Embryonic facial prominence (tissue), 1 donor: ENCODE measurements around the gene E2F8.
"Not testable (repeated sequence)": the region's sequence is repeated elsewhere in the genome, so short reads cannot be mapped to it uniquely, and the experiment has no call there.

Experiments
- DNase-seq: peaks from one replicate; pipeline ENCODE4 v3.0.0-alpha.2; 2016; ENCODE audit errors: extremely low spot score

E2F8 gene

DNA sequence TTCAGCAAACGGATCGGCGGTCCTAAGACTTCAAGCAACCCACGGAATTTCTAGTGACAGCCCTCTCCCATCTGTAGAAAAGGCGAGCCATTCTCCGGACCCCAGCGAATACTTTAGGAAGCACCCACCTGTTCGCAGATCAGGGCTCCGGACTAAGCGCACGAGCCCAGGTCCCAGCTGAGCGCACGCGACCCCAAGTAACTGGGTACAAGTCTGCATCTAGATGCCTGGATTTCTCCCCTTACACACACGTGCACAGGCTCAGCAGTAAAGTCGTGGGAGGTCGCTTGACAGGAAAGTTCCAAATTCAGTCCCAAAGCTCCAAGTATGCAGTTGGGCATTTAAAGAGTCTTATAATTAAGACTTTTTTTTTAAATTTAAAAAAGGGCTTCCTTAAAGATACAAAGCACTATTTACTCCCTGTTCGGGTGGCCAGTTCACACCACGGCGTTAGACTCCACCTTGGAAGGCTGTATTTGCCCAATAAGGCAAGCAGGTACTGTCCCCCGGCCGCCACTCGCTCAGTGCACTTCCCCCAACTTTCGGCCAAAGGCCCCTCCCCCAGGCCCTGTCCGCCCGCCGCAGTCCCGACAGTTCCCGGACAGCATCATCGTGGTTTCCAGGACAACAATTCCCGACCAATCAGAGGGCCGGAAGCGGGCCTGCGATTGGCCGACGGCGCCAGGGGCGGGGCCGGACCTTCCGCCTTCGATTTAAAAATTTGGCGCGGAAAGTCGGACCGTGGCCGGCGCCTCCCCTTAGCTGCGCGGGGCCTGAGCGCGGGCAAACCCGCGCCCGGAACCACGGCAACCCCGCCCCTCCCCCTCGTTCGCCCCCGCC lies at the start of gene E2F8:
TSS of gene E2F8 (minus strand) at position 526 of the 840 bp plus-strand sequence. CDS start 824 bp downstream, outside the sequence.
- peak; percentile 81 for DNase-seq

DNA sequence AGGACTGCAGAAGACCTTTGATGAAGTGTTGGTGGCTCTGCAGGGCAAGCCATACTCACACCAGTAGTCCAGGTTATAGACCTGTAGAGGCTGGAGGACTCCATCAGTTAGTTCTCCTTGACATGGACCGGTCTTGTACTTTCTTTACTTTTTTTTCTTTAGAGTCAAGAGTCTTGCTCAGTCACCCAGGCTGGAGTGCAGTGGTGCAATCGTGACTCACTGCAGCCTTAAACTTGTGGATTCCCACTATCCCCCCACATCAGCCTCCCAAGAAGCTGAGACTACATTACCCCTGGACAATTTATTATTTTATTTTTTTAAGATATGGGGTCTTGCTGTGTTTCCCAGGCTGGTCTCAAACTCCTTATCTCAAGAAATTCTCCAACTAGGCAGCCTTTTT lies 49.6 kb upstream of the E2F8 start:
- no peak for DNase-seq

- no peak for DNase-seq
Observed at GRCh38 chr11:19288256-19288655, 47.5 kb upstream of the E2F8 start.

GRCh38 chr11:19286411-19286810 lies 45.7 kb upstream of the E2F8 start:
- DNase-seq, result no peak

DNA sequence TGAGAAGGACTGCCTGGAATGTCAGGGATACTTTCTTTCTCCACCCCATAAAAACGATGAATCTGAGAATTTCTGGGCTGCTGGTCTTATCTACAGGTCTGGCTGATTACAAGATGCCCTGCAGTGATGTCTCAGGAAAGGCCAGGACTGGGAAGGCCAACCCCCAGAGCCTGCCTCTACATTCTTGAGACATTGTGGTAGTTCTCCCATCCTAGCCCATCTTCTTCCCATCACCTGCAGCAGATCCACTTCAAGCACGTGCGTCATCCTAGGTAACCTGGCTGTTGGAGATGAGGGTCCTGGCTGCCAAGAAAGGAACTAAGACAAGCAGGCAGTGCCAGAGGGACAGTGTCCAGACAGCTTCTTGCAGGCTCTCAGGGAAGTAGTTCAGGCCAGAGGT lies 44.1 kb upstream of the E2F8 start:
- no peak for DNase-seq

- DNase-seq, result no peak
Observed at GRCh38 chr11:19283991-19284390, 43.2 kb upstream of the E2F8 start.

GRCh38 chr11:19281555-19281954 lies 40.8 kb upstream of the E2F8 start:
- no peak for DNase-seq

DNA sequence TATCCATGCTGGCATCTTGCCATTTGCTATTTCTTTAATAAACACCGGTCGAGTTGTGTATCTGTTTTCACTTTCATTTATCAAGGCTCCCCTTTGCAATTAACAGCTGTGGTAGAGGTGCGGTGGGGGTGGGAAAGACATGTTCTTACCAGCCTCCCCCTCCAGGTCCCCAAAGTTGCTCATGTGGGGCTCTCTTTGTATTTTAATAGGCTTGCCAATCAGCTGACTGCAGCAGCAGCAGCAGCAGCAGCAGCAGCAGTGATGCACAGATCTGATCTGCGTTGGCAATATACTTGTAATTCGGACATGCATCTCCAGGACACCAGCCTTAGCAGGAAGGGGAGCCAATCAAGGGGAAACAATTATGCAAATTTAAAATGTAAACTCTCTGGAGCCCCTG lies 40.3 kb upstream of the E2F8 start:
- DNase-seq, result no peak

DNA sequence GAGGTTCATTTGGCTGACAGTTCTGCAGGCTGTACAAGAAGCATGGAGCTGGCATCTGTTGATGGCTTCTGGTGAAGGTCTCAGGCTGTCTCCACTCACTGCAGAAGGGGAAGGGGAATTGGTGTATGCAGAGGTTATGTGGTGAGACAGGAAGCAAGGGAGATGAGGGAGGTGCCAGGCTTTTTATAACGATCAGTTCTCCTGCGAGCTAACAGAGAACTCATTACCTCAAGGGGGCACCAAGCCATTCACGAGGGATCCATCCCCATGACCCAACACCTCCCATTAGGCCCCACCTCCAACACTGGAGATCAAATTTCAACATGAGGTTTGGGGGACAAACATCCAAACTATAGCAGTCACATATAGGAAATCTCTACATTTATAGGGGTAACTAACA lies 38.7 kb upstream of the E2F8 start:
- no peak for DNase-seq

GRCh38 chr11:19276859-19277808 lies 36.4 kb upstream of the E2F8 start:
- no peak for DNase-seq

DNA sequence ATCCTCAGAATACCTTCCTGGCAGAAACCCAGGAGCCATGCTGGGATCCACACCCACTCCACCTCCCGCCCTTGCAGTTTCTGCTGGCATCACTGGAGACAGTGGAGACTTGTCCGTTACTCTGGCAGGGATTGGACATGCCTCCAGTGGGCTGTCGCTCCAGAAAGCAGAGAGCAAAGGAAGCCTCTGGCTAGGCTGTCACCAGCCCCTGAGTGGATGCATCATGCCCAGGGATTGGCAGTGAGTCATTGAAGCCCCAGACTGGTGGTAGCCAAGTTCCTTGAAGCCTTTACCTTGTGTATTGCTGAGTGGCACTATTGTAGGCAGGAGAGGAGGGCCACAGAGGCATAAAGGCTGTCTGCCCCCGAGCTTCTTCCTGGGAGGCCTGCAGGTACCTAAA lies 34.8 kb upstream of the E2F8 start:
- DNase-seq, result no peak

DNA sequence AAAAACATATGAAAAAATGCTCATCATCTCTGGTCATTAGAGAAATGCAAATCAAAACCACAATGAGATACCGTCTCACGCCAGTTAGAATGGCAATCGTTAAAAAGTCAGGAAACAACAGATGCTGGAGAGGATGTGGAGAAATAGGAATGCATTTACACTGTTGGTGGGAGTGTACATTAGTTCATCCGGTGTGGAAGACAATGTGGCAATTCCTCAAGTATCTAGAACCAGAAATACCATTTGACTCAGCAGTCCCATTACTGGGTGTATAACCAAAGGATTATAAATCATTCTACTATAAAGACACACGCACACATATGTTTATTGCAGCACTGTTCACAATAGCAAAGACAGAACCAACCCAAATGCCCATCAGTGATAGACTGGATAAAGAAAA lies 32.5 kb upstream of the E2F8 start:
- not testable (repeated sequence) for DNase-seq

GRCh38 chr11:19268909-19269308 lies 28.2 kb upstream of the E2F8 start:
- DNase-seq, result no peak

GRCh38 chr11:19267567-19267966 lies 26.8 kb upstream of the E2F8 start:
- no peak for DNase-seq

DNA sequence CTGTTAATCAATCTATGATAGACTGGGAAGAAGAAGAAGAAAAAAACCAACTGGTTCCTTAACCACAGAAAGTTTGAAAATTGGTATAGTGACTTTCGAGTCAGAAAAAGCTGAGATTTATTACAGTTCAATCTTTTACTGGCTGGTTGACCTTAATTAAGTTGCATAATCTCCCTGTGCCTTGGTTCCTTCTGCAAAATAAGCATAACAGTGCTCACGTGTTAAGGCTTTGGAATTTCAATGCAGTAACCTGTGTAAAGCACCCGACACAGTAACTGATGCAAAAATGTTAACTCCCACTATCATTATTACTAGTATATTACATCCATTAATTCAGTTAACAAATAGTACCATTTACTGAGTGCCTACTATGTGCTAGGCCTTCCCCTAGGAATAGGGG lies 22.6 kb upstream of the E2F8 start:
- DNase-seq, result no peak

GRCh38 chr11:19259487-19260345 lies 19.0 kb upstream of the E2F8 start:
- DNase-seq, result no peak

GRCh38 chr11:19258641-19259230 lies 18.0 kb upstream of the E2F8 start:
- DNase-seq, result no peak

GRCh38 chr11:19254441-19254840 lies 13.7 kb upstream of the E2F8 start:
- not testable (repeated sequence) for DNase-seq

GRCh38 chr11:19253817-19254216 lies 13.1 kb upstream of the E2F8 start:
- DNase-seq, result no peak

- no peak for DNase-seq
Observed at GRCh38 chr11:19253153-19253745, 12.5 kb upstream of the E2F8 start.
